Astrocyte (in vitro differentiated cells and primary cell): ENCODE measurements around the gene CNP. TPM values are rescaled to one million over a fixed set of nuclear protein-coding genes. Genes with fewer than 3 reads are reported as not detected.

Source experiments
- DNase-seq: peaks from one replicate; pipeline ENCODE4 v3.0.0-alpha.2; 2010; ENCODE audit warnings: low read depth
- FAIRE-seq: peaks from 2 replicates; lab custom pipeline; 2011; peaks lifted over from hg19 to GRCh38; lab: Jason Lieb, UNC
- H2AFZ ChIP-seq: 2 replicates; pipeline ENCODE4 v1.6.0; 2012; ENCODE audit warnings: low read depth, low read length, inconsistent platforms
- H3K27ac ChIP-seq: 2 replicates; pipeline ENCODE4 v1.5.1; 2011; ENCODE audit warnings: low read depth, low read length, inconsistent platforms
- H3K27me3 ChIP-seq: 2 replicates; pipeline ENCODE4 v1.6.0; 2011; ENCODE audit warnings: low read length, inconsistent platforms; ENCODE audit not compliant: insufficient read depth
- H3K36me3 ChIP-seq: 2 replicates; pipeline ENCODE4 v1.5.1; 2011; ENCODE audit warnings: low read length, inconsistent platforms; ENCODE audit not compliant: insufficient read depth
- H3K4me1 ChIP-seq: 2 replicates; pipeline ENCODE4 v1.5.1; 2011; ENCODE audit warnings: low read length, inconsistent platforms; ENCODE audit not compliant: insufficient read depth
- H3K4me2 ChIP-seq: 2 replicates; pipeline ENCODE4 v1.6.0; 2012; ENCODE audit warnings: low read length, inconsistent platforms
- H3K4me3 ChIP-seq: 2 replicates; pipeline ENCODE4 v1.5.1; 2011; ENCODE audit warnings: low read depth, mild to moderate bottlenecking, low read length, inconsistent platforms; ENCODE audit not compliant: insufficient read depth
- H3K79me2 ChIP-seq: 2 replicates; pipeline ENCODE4 v1.6.0; 2012; ENCODE audit warnings: mild to moderate bottlenecking, low read length, inconsistent platforms; ENCODE audit not compliant: insufficient read depth
- H3K9ac ChIP-seq: 2 replicates; pipeline ENCODE4 v1.6.0; 2012; ENCODE audit warnings: mild to moderate bottlenecking, low read length, inconsistent platforms
- H3K9me3 ChIP-seq: 2 replicates; pipeline ENCODE4 v1.5.1; 2012; ENCODE audit warnings: low read depth, mild to moderate bottlenecking, low read length, inconsistent platforms; ENCODE audit not compliant: insufficient read depth
- H4K20me1 ChIP-seq: 2 replicates; pipeline ENCODE4 v1.6.0; 2012; ENCODE audit warnings: low read length, inconsistent platforms; ENCODE audit not compliant: insufficient read depth
- H3K27ac Mint-ChIP-seq: one replicate; pipeline ENCODE4 v1.8.0; 2021; ENCODE audit warnings: mild to moderate bottlenecking, mixed read lengths; ENCODE audit not compliant: unreplicated experiment
- H3K27me3 Mint-ChIP-seq: one replicate; pipeline ENCODE4 v1.8.0; 2021; ENCODE audit warnings: low read depth, mixed read lengths; ENCODE audit not compliant: unreplicated experiment
- H3K36me3 Mint-ChIP-seq: one replicate; pipeline ENCODE4 v1.8.0; 2021; ENCODE audit warnings: low read depth, mixed read lengths; ENCODE audit not compliant: unreplicated experiment
- H3K4me1 Mint-ChIP-seq: one replicate; pipeline ENCODE4 v1.8.0; 2021; ENCODE audit warnings: low read depth, mixed read lengths; ENCODE audit not compliant: unreplicated experiment
- H3K4me3 Mint-ChIP-seq: one replicate; pipeline ENCODE4 v1.8.0; 2021; ENCODE audit warnings: mild to moderate bottlenecking, moderate library complexity, mixed read lengths; ENCODE audit not compliant: unreplicated experiment
- H3K9me3 Mint-ChIP-seq: one replicate; pipeline ENCODE4 v1.8.0; 2021; ENCODE audit warnings: mild to moderate bottlenecking, mixed read lengths; ENCODE audit not compliant: unreplicated experiment
- EZH2 ChIP-seq: IDR thresholded peaks from 2 replicates; pipeline ENCODE4 v1.6.1; 2012; ENCODE audit warnings: mild to moderate bottlenecking, low read length, inconsistent platforms; ENCODE audit not compliant: insufficient read depth
- total RNA-seq: library from RNA; stranded (reverse); gene quantifications from 2 replicates; pipeline ENCODE4 v1.2.1, GENCODE V29; 2021
- TF ChIP-seq, protein P1 (sequence below): IDR thresholded peaks from 2 replicates; pipeline ENCODE4 v1.5.1; 2011; ENCODE audit warnings: low read depth, mild to moderate bottlenecking, inconsistent platforms, low read length, moderate library complexity; ENCODE audit not compliant: insufficient read depth

Gene CNP
- total RNA-seq, 1 donor from 2014 or later = 169 TPM

DNA sequence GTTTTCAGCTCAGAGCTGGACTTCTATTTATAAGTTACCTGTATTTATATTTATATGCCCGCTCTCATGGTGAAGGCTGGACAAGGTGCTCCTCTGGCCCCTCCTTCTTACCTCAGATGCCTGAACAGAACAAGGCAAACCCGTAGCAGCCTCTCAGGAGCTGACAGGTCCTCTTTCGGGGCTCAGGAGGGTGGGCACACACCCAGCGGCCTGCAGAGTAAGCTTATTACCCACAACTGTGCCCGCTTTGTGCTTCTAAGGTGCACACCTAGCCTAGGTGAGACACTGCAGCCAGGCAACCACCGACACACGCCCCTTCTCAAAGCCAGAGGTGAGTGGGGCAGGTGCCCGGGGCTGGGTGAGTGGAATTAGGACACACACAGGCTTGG lies 58.6 kb downstream of the CNP start:
- peak overlapping the region; percentile 6 for H3K9ac ChIP-seq
- no peak for DNase-seq
- Mint-ChIP-seq H3K4me1 (peaks cover 34% of the 10 kb centered on the region), H3K36me3 (peaks cover 11% of the 10 kb centered on the region), H3K4me3 (peak overlapping the region; percentile 76), H3K27me3 (no peaks in the 10 kb centered on the region), H3K27ac (peak overlapping the region; percentile 91), H3K9me3 (peaks cover 2% of the 10 kb centered on the region)
- H2AFZ ChIP-seq = no peak overlapping the region
- peak overlapping the region; percentile 23 for H3K27ac ChIP-seq
- H4K20me1 ChIP-seq = peaks cover 19% of the 10 kb centered on the region
- H3K9me3 ChIP-seq = no peaks in the 10 kb centered on the region
- peaks cover 10% of the 10 kb centered on the region for H3K36me3 ChIP-seq
- no peak for FAIRE-seq
- peaks cover 3% of the 10 kb centered on the region for H3K27me3 ChIP-seq
- H3K4me2 ChIP-seq = peak overlapping the region; percentile 62
- H3K79me2 ChIP-seq = peaks cover 15% of the 10 kb centered on the region
- TF ChIP-seq, protein P1, sequence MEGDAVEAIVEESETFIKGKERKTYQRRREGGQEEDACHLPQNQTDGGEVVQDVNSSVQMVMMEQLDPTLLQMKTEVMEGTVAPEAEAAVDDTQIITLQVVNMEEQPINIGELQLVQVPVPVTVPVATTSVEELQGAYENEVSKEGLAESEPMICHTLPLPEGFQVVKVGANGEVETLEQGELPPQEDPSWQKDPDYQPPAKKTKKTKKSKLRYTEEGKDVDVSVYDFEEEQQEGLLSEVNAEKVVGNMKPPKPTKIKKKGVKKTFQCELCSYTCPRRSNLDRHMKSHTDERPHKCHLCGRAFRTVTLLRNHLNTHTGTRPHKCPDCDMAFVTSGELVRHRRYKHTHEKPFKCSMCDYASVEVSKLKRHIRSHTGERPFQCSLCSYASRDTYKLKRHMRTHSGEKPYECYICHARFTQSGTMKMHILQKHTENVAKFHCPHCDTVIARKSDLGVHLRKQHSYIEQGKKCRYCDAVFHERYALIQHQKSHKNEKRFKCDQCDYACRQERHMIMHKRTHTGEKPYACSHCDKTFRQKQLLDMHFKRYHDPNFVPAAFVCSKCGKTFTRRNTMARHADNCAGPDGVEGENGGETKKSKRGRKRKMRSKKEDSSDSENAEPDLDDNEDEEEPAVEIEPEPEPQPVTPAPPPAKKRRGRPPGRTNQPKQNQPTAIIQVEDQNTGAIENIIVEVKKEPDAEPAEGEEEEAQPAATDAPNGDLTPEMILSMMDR = no peak
- TF ChIP-seq EZH2 = no peak
- H3K4me3 ChIP-seq = no peak overlapping the region
- peaks cover 26% of the 10 kb centered on the region for H3K4me1 ChIP-seq

- Histone ChIP-seq H4K20me1 (peaks cover 17% of the 10 kb centered on the region), H3K4me2 (no peak overlapping the region), H3K9me3 (no peaks in the 10 kb centered on the region), H3K9ac (no peak overlapping the region), H3K27ac (no peak overlapping the region), H3K4me1 (peaks cover 23% of the 10 kb centered on the region), H2AFZ (no peak overlapping the region), H3K36me3 (peaks cover 10% of the 10 kb centered on the region), H3K79me2 (peaks cover 8% of the 10 kb centered on the region), H3K4me3 (no peak overlapping the region), H3K27me3 (peaks cover 6% of the 10 kb centered on the region)
- peaks cover 2% of the 10 kb centered on the region for H3K9me3 Mint-ChIP-seq
- TF ChIP-seq EZH2 = no peak
- TF ChIP-seq, protein P1 = no peak
- no peak overlapping the region for H3K27ac Mint-ChIP-seq
- FAIRE-seq (no peak), DNase-seq (no peak)
- no peaks in the 10 kb centered on the region for H3K27me3 Mint-ChIP-seq
- H3K4me1 Mint-ChIP-seq = peaks cover 32% of the 10 kb centered on the region
- peaks cover 11% of the 10 kb centered on the region for H3K36me3 Mint-ChIP-seq
- H3K4me3 Mint-ChIP-seq = no peak overlapping the region
Observed at GRCh38 chr17:42025936-42026335, 59.3 kb downstream of the CNP start.

DNA sequence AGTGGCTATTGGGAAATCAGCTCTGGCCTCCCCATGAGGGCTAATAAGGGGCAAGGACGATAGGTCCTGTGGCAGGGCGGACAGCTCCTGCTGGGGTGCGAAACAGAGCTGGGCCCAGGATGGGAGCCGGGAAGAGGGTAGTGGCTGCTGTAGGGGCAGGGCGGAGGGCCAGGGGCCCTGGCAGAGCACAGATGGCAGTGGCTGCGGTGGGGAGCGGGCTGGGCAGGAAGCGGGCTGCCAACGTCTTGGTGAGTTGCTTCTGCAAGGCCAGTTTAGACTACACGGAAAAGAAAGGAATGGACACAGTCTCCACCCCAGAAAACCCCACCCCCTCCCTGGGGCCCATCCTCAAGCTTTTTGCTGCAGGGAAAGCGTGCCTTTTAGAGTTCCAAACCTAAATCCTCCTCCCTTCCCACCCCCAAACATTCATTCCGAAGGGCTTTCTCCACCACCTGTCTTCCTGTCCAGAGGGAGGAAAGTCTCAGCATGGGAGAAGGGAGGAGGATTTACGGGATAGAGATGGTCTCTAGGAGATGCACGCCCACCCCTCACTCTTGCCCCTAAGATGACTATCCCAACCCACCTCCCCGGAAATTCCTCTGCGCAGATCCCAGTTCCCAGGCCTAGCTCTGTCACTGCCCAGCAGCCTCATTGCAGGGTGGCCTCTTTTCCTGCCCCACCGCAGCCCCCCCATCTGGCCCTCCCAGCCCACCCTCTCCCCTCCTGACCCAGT lies 60.4 kb downstream of the CNP start:
- H3K79me2 ChIP-seq = no peaks in the 10 kb centered on the region
- no peaks in the 10 kb centered on the region for H3K9me3 ChIP-seq
- FAIRE-seq (no peak), DNase-seq (no peak)
- H3K4me1 ChIP-seq = peaks cover 17% of the 10 kb centered on the region
- no peak overlapping the region for H2AFZ ChIP-seq
- H3K36me3 Mint-ChIP-seq = peaks cover 7% of the 10 kb centered on the region
- H3K4me3 ChIP-seq = no peak overlapping the region
- H3K9me3 Mint-ChIP-seq = peaks cover 2% of the 10 kb centered on the region
- peaks cover 6% of the 10 kb centered on the region for H3K36me3 ChIP-seq
- H3K4me3 Mint-ChIP-seq = no peak overlapping the region
- H3K9ac ChIP-seq = no peak overlapping the region
- peaks cover 2% of the 10 kb centered on the region for H3K27me3 Mint-ChIP-seq
- H4K20me1 ChIP-seq = peaks cover 10% of the 10 kb centered on the region
- H3K27me3 ChIP-seq = peaks cover 8% of the 10 kb centered on the region
- no peak overlapping the region for H3K27ac Mint-ChIP-seq
- H3K4me1 Mint-ChIP-seq = peaks cover 24% of the 10 kb centered on the region
- H3K27ac ChIP-seq = no peak overlapping the region
- TF ChIP-seq, protein P1 = no peak
- TF ChIP-seq EZH2 = no peak
- H3K4me2 ChIP-seq = no peak overlapping the region
